ENCODE results near the gene CYSLTR2.

DNA sequence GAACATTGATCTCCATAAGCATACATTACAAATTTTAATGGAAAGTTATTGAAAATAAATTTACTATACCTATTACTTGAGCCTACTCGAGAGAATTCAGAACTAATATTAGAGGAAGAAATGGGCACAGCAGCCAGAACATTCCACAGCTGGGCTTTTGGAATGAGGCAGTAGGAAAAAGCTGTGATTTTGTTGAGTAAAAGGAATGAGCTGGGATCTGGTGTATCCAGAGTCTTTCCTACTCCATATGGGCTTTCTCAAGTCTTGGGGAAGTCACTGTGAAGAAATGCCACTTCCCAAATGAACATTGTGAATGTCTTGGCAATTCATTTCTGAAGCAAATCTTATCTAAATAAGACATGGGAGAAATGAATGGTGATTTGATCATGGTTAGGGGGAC, 93.1 kb downstream of the CYSLTR2 start:
- no peak for TF ChIP-seq POLR2A (IDR thresholded peaks at IDR 0.05; ENCODE audit: low read depth, low read length)
- no peak for TF ChIP-seq TAF1 (IDR thresholded peaks at IDR 0.05; ENCODE audit: borderline replicate concordance, low read depth, low read length)

All from GM12892 (cell line).